ENCODE results near the gene NKIRAS2.
A peak's percentile ranks its signal among the peaks of the same experiment; 100 is the strongest.
"Not testable (repeated sequence)": the region's sequence is repeated elsewhere in the genome, so short reads cannot be mapped to it uniquely, and the experiment has no call there.

Gene NKIRAS2

DNA sequence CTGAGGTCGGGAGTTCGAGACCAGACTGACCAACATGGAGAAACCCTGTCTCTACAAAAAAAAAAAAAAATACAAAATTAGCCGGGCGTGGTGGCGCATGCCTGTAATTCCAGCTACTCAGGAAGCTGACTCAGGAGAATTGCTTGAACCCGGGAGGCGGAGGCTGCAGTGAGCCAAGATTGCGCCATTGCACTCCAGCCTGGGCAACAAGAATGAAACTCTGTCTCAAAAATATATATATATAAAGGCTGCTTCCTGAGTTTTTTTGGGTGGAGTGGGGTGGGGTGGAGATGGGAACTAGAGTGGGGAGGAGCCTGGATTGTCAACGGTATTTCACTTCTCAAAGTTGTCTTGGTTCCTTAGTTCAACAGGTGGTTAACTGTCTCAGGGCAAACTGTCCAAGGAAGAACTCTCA is 9.6 kb upstream of the NKIRAS2 start:
- not testable (repeated sequence) for H3K4me3 Mint-ChIP-seq; H3K36me3 Mint-ChIP-seq; H3K9me3 Mint-ChIP-seq; H3K27me3 Mint-ChIP-seq; DNase-seq (ENCODE audit: low spot score in 2 of 2); ATAC-seq (ENCODE audit: low read depth)
- Mint-ChIP-seq H3K27ac (peak overlapping the region; percentile 25), H3K4me1 (peaks cover 35% of the 10 kb centered on the region)

DNA sequence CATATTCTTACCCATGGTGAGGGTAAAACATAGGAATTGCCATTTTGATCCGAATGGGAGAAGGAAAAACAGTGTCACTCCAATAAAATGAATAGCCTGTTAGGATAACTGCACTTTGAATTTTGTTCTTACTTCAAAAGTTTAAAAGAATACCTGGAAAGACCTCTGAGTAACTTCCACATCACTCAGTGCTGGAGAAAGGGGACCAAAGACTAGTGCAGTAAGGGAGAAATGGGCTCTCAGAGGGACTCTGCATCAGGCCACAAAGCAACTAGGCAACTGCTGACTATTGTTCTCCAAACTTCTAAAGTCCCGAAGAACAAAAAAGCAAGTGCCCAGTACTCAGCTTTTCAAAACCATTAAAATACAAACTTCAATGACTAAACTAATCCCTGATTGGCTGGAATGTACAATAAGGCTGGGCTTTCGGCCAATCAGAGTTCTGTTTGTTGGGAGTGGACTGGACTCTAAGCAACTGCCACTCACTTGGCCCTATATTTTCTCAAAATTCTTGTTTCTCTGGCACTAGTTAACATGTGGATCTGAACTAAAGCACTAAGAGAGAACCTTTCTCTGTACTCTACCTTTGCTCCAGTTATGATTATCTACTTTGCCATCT is 8.9 kb upstream of the NKIRAS2 start:
- Mint-ChIP-seq H3K9me3 (no peaks in the 10 kb centered on the region), H3K4me3 (no peak overlapping the region), H3K4me1 (peaks cover 39% of the 10 kb centered on the region), H3K36me3 (peaks cover 4% of the 10 kb centered on the region), H3K27ac (peak overlapping the region; percentile 25), H3K27me3 (no peaks in the 10 kb centered on the region)
- ATAC-seq (ENCODE audit: low read depth): no peak
- no peak for DNase-seq (ENCODE audit: low spot score in 2 of 2)

DNA sequence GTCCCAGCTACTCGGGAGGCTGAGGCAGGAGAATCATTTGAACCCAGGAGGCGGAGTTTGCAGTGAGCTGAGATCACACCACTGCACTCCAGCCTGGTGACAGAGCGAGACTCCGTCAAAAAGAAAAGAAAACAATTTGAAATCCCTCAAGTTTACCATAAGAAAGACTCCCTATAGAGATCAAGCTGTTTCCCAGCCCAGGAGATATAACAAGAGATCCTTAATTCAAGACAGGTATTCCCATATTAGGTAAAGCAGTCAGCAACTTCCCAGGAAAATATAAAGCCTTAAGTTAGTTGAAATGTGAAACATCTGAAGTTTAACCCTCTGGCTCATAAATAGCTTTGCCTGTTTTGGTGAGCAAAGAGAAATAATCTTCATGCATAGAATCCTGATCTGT is 7.5 kb upstream of the NKIRAS2 start:
- not testable (repeated sequence) for ATAC-seq (ENCODE audit: low read depth); H3K36me3 Mint-ChIP-seq; H3K9me3 Mint-ChIP-seq; H3K27ac Mint-ChIP-seq; H3K27me3 Mint-ChIP-seq; DNase-seq (ENCODE audit: low spot score in 2 of 2); H3K4me3 Mint-ChIP-seq
- peaks cover 44% of the 10 kb centered on the region for H3K4me1 Mint-ChIP-seq

DNA sequence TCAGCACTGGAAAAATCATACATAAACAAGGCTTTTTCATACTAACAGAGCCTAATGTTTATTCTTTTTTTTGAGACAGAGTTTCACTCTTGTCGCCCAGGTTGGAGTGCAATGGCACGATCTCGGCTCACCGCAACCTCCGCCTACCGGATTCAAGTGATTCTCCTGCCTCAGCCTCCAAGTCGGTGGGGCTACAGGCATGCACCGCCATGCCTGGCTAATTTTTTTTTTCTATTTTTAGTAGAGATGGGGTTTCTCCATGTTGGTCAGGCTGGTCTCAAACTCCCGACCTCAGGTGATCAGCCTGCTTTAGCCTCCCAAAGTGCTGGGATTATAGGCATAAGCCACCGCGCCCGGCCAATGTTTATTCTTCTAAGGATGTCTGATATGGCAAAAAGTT is 6.2 kb upstream of the NKIRAS2 start:
- peak overlapping the region; percentile 80 for H3K27ac Mint-ChIP-seq
- H3K4me3 Mint-ChIP-seq; DNase-seq (ENCODE audit: low spot score in 2 of 2); H3K27me3 Mint-ChIP-seq; H3K36me3 Mint-ChIP-seq; ATAC-seq (ENCODE audit: low read depth); H3K9me3 Mint-ChIP-seq: not testable (repeated sequence)
- peaks cover 53% of the 10 kb centered on the region for H3K4me1 Mint-ChIP-seq

DNA sequence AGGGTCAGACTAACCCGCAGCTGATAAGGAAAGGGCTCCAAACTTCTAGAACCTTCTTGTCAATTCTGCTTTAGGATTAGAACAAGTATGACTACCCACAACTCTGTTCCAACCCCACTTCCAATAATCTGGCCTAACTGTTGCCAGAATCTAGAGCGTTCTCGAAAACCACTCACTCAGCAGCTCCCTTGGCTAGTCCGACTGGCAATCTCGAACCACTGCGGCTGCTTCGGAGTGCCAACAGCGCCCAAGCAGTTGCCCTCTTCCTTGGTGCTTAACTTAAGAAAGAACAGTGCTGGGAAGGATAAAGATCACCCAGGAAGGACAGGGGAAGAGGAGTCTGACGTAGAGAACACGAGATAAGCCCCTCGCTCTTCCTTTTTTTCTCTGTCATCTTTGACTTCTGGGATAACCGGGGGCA is 3.5 kb upstream of the NKIRAS2 start:
- peaks cover 3% of the 10 kb centered on the region for H3K36me3 Mint-ChIP-seq
- peak overlapping the region; percentile 94 for H3K27ac Mint-ChIP-seq
- H3K9me3 Mint-ChIP-seq: no peaks in the 10 kb centered on the region
- ATAC-seq (ENCODE audit: low read depth): no peak
- peaks cover 52% of the 10 kb centered on the region for H3K4me1 Mint-ChIP-seq
- H3K4me3 Mint-ChIP-seq: peak overlapping the region; percentile 93
- H3K27me3 Mint-ChIP-seq: no peaks in the 10 kb centered on the region
- DNase-seq (ENCODE audit: low spot score in 2 of 2): no peak

DNA sequence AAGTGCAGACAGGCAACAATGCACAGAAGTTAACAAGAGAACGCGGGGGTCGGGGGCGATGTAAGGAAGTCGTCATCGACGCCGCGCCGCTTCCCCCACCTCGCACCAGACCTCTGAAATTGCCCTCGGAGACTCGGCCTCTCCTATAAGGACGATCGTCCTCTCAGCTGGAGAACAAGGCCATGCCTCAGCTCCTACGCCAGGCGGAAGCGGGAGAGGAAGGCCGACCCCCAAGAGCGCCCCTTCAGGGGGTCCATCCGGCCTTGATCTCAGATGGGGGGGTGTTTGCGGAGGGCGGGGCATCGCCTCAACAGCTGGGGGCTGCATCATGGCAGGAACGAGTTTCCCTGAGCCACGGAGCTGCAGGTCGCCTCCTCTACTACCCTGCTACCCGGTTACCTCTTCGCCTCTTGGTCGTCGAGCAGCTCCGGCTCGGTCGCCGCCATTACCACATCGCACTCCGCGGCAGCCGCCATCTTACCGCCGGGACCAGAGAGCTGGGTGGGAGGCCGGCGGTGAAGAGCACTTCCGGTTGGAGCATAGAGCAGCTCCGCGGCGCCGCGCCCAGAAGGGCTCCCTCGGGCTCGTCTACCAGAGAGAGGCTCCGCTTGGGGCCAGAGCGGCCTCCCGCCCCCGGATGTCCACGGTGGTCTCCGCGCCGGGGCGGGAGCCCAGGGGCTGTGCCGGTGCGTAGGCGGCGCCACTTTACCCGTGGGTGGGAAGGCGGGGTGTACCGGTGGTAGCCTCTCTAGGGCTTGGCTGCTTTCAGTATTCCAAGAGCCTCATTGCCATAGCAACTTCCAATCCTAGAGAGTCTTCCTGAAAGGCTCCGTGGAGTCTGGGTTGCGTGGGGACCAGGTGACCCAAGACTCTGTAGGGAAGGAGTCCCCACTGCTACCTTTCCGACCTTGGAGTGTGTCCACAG is 2.7 kb upstream of the NKIRAS2 start, which contains the start of gene DNAJC7:
DNAJC7 (minus strand) TSS at position 499 of the 925 bp plus-strand sequence; CDS start at position 476, 23 bp downstream.
- Mint-ChIP-seq H3K4me1 (peaks cover 49% of the 10 kb centered on the region), H3K27ac (peak within 1 kb of the TSS; percentile 94), H3K36me3 (peaks cover 6% of the 10 kb centered on the region), H3K9me3 (no peaks in the 10 kb centered on the region), H3K4me3 (peak within 1 kb of the TSS; percentile 93), H3K27me3 (no peaks in the 10 kb centered on the region)
- ATAC-seq (ENCODE audit: low read depth) (peak; percentile 87), DNase-seq (ENCODE audit: low spot score in 2 of 2) (peak; percentile 81 to 83)

DNA sequence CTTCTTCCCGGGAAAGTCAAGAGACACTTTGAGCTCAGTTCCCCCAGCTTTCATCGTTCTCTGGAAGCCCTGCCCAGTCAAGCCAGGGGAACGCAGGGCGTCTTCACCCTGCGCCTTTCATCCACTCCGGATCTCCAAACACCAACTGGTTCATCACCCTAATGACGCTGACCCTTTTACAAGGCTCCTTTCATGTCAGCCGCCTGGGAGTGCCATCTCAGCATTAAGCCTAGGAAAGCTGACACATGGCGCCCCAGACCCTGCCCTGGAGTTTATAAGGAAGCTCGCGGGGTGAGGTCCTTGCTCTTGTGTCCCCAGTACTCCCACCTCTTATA is 2.1 kb upstream of the NKIRAS2 start:
- peaks cover 51% of the 10 kb centered on the region for H3K4me1 Mint-ChIP-seq
- H3K36me3 Mint-ChIP-seq: peaks cover 9% of the 10 kb centered on the region
- no peak for ATAC-seq (ENCODE audit: low read depth)
- H3K27ac Mint-ChIP-seq: peak overlapping the region; percentile 94
- DNase-seq (ENCODE audit: low spot score in 2 of 2): no peak
- H3K9me3 Mint-ChIP-seq: no peaks in the 10 kb centered on the region
- peak overlapping the region; percentile 93 for H3K4me3 Mint-ChIP-seq
- no peaks in the 10 kb centered on the region for H3K27me3 Mint-ChIP-seq

DNA sequence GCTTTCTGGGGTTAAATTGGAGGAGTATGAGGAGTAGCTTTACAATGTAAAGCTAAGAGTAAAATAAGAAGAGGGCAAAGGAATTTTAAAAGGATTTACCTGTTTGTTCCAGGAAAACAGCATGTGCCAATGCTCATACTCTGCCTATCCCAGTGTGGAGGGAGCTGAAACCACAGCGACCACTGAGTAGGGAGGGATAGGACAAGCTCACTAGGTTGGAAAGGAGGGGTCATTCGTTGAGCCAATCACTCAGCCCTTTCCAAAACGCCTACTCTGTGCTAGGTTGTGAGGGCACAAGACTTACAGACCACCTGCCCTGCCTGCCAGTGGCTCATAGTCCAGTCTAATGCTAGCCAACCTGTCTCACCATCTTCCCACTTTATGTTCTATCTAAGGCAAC is 1.6 kb upstream of the NKIRAS2 start:
- H3K27me3 Mint-ChIP-seq: no peaks in the 10 kb centered on the region
- no peak for DNase-seq (ENCODE audit: low spot score in 2 of 2)
- peak overlapping the region; percentile 64 for H3K27ac Mint-ChIP-seq
- peak overlapping the region; percentile 93 for H3K4me3 Mint-ChIP-seq
- H3K36me3 Mint-ChIP-seq: peaks cover 9% of the 10 kb centered on the region
- no peak for ATAC-seq (ENCODE audit: low read depth)
- H3K9me3 Mint-ChIP-seq: no peaks in the 10 kb centered on the region
- peaks cover 47% of the 10 kb centered on the region for H3K4me1 Mint-ChIP-seq

DNA sequence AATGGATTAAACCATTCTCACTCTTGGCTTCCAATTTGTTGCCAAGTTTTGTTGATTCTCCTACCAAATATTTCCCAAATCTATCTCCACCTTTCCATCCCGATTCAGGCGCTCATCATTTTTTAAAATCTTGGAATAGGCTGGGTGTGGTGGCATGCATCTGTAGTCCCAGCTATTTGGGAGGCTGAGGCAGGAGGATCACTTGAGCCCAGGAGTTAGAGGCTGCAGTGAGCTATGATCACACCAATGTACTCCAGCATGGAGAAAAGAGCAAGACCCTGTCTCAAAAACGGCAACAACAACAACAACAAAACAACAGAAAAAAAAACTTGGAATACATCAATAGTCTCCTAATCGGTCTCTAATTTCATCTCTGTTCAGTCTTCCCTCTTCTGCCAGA is 902 bp upstream of the NKIRAS2 start:
- peaks cover 9% of the 10 kb centered on the region for H3K36me3 Mint-ChIP-seq
- peak overlapping the region; percentile 47 for H3K4me3 Mint-ChIP-seq
- H3K9me3 Mint-ChIP-seq: no peaks in the 10 kb centered on the region
- peaks cover 44% of the 10 kb centered on the region for H3K4me1 Mint-ChIP-seq
- DNase-seq (ENCODE audit: low spot score in 2 of 2): no peak
- H3K27ac Mint-ChIP-seq: peak overlapping the region; percentile 64
- ATAC-seq (ENCODE audit: low read depth): no peak
- H3K27me3 Mint-ChIP-seq: no peaks in the 10 kb centered on the region

DNA sequence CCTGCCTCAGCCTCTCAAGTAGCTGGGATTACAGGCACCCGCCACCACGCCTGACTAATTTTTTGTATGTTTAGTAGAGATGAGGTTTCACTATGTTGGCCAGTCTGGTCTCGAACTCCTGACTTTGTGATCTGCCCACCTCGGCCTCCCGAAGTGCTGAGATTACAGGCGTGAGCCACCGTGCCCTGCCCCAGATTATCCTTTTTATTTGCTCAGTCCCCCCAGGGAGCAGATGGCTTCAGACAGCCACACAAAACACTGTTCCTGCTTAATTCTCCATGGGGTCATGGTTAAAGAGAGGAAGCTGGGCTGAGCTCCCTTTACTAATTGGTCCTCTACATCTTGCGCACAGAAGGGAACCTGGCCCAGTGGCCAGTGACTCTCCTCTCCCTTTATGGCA is 955 bp downstream of the NKIRAS2 start:
- not testable (repeated sequence) for H3K9me3 Mint-ChIP-seq; H3K27me3 Mint-ChIP-seq; ATAC-seq (ENCODE audit: low read depth); DNase-seq (ENCODE audit: low spot score in 2 of 2)
- H3K36me3 Mint-ChIP-seq: peaks cover 12% of the 10 kb centered on the region
- H3K4me3 Mint-ChIP-seq: peak overlapping the region; percentile 89
- H3K4me1 Mint-ChIP-seq: peaks cover 45% of the 10 kb centered on the region
- peak overlapping the region; percentile 53 for H3K27ac Mint-ChIP-seq

DNA sequence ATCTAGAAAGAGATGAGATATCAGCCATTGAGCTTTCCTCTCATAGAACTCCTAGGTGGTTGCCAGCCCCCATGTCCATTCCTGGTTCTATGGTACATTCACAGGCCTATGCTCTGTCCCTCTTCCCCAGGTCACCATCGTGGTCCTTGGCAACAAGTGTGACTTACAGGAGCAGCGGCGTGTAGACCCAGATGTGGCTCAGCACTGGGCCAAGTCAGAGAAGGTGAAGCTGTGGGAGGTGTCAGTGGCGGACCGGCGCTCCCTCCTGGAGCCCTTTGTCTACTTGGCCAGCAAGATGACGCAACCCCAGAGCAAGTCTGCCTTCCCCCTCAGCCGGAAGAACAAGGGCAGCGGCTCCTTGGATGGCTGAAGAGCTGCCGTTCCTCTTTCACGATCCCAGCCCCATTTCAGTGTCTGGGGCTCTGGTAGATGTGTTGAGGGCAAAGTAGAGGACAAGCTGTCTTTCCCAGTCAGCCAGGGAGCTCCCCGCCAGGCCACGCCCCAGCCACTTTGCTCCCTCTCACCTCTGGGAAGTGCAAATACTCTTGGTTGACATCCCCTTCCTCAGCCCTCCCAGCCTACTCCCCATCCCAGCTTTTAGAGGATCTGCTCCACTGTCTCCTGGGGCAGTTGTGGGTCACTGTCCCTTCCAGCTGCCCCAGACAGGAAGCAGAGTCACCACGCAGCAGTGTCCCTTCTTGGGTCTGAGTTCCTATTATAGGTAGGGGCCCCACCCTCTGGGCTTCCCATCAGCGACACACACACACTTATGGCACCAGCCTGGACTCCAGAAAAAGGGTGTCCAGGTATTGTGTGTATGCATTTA is 3.8 kb downstream of the NKIRAS2 start:
- H3K9me3 Mint-ChIP-seq: no peaks in the 10 kb centered on the region
- no peak overlapping the region for H3K4me3 Mint-ChIP-seq
- H3K36me3 Mint-ChIP-seq: peaks cover 12% of the 10 kb centered on the region
- DNase-seq (ENCODE audit: low spot score in 2 of 2) (no peak), ATAC-seq (ENCODE audit: low read depth) (no peak)
- H3K4me1 Mint-ChIP-seq: peaks cover 27% of the 10 kb centered on the region
- H3K27me3 Mint-ChIP-seq: no peaks in the 10 kb centered on the region
- H3K27ac Mint-ChIP-seq: no peak overlapping the region

DNA sequence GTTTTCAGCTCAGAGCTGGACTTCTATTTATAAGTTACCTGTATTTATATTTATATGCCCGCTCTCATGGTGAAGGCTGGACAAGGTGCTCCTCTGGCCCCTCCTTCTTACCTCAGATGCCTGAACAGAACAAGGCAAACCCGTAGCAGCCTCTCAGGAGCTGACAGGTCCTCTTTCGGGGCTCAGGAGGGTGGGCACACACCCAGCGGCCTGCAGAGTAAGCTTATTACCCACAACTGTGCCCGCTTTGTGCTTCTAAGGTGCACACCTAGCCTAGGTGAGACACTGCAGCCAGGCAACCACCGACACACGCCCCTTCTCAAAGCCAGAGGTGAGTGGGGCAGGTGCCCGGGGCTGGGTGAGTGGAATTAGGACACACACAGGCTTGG is 5.3 kb downstream of the NKIRAS2 start:
- Mint-ChIP-seq H3K27ac (peak overlapping the region; percentile 45), H3K4me3 (no peak overlapping the region), H3K27me3 (no peaks in the 10 kb centered on the region), H3K36me3 (peaks cover 12% of the 10 kb centered on the region), H3K9me3 (no peaks in the 10 kb centered on the region), H3K4me1 (peaks cover 21% of the 10 kb centered on the region)
- ATAC-seq (ENCODE audit: low read depth) (no peak), DNase-seq (ENCODE audit: low spot score in 2 of 2) (no peak)

DNA sequence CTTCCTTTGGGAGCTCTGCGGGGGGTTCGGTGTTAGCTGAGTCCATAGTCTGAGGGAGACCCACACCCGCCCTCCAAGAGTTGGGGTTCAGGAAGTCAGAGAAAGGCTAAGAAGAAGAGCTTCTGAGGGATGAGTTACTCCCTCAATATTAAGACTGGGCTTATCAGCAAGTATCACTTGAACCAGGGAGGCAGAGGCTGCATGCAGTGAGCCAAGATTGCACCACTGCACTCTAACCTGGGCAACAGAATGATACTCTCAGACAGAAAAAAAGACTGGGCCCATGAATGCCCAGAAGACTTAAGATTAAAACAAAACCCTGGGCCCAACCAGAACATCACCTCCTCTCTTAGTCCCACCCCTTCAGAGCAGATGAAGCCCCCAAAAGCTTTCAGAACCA is 6.0 kb downstream of the NKIRAS2 start:
- Mint-ChIP-seq H3K4me1 (peaks cover 15% of the 10 kb centered on the region), H3K4me3 (no peak overlapping the region), H3K36me3 (peaks cover 12% of the 10 kb centered on the region), H3K27me3 (no peaks in the 10 kb centered on the region), H3K9me3 (no peaks in the 10 kb centered on the region), H3K27ac (no peak overlapping the region)
- ATAC-seq (ENCODE audit: low read depth) (no peak), DNase-seq (ENCODE audit: low spot score in 2 of 2) (no peak)
